Mononuclear cell (primary cell): ENCODE data around the gene OR6B2. TPM values are rescaled to one million over a fixed set of nuclear protein-coding genes. Genes with fewer than 3 reads are reported as not detected.

ENCODE experiments used
- H3K27me3 ChIP-seq: 2 replicates; pipeline ENCODE4 v1.6.0; 2011; ENCODE audit warnings: low read length, control low read depth; ENCODE audit not compliant: insufficient read depth
- H3K4me1 ChIP-seq: 2 replicates; pipeline ENCODE4 v1.5.1; 2011; ENCODE audit warnings: mild to moderate bottlenecking, low read length, control low read depth; ENCODE audit not compliant: insufficient read depth
- H3K4me3 ChIP-seq: 2 replicates; pipeline ENCODE4 v1.5.1; 2011; ENCODE audit warnings: mild to moderate bottlenecking, low read length, moderate library complexity
- H3K9me3 ChIP-seq: 2 replicates; pipeline ENCODE4 v1.5.1; 2011; ENCODE audit warnings: low read depth, mild to moderate bottlenecking, control low read depth, low read length
- total RNA-seq: library from RNA; depleted of rRNA; stranded (reverse); fragments of >200 nt; gene quantifications from one replicate; pipeline ENCODE4 v1.2.3, GENCODE V29; 2012

The OR6B2 gene
- not detected for total RNA-seq

DNA sequence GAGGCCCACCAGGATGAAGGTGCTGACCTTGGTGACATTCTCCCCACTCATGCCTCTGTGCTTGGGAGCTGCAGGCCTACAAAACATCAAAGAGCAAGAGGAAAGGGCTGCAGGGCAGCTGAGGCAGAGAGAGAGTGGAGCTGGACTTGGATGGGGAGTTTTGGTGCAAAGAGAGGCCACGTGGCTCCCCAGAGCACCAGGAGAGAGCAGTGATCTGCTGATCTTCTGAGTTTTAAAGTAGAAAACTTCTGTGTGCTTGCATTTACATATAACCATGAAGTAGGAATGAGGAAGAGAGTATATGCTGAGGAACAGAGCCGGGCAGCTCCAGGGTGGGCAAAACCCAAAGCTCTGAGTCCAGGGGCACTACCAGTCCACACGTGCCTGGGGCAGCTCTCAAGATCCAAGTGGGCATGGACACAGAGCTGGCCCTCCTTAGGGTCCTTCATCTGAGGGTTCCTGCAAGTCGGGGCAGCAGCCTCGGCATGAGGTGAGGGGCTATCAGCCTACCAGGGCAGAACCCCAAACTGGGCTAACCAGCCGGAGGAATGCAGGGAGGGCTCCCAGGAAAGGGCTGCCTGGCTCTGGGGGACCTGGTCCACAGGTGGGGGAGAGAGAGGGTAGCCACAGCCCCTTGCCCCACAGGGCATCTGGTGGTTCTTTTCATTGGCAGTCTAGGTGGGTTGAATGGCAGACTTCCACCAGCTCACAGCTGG is at the start of gene OR6B2:
Gene OR6B2, minus strand, starts transcription at position 51 of the 716 bp plus-strand sequence. Its CDS starts 0 bp downstream, at position 51.
- no peaks in the 10 kb centered on the region for H3K4me1 ChIP-seq
- peaks cover 6% of the 10 kb centered on the region for H3K27me3 ChIP-seq
- no peaks in the 10 kb centered on the region for H3K9me3 ChIP-seq
- no peak within 1 kb of the TSS for H3K4me3 ChIP-seq

DNA sequence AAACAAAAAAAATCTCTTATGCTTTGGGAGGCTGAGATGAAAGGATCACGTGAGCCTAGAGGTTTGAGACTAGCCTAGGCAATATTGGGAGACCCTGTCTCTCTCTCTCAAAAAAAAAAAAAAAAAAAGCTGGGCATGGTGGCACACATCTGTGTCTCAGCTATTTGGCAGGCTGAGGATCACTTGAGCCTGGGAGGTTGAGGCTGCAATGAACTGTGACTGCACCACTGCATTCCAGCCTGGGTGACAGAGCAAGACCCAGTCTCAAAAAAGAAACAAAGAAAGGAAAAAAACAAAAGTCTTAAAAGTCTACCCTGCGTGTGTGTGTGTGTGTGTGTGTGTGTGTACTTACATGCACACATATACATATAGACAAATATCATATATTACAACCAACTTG is 48.4 kb upstream of the OR6B2 start:
- Histone ChIP-seq H3K27me3 (peaks cover 14% of the 10 kb centered on the region), H3K9me3 (peaks cover 22% of the 10 kb centered on the region), H3K4me1 (no peaks in the 10 kb centered on the region), H3K4me3 (no peak overlapping the region)

DNA sequence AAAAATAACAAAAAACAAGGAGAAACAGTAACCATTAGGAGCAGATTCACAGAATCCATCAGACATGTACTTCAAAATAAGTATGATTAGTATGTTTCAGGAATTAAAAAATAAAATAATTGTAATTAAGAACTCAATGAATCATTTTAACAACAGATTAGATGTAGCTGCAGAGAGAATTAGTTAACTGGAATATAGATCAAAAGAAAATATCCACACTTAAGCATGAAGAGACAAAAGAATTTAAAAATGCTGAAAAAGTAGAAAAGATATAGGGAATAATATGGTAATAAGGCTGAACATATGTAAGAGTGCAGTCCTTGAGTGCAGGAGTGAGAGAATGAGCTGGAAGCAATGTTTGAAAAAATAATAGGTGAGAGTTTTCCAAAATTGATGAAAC is 47.2 kb upstream of the OR6B2 start:
- Histone ChIP-seq H3K9me3 (peaks cover 22% of the 10 kb centered on the region), H3K4me3 (no peak overlapping the region), H3K4me1 (no peaks in the 10 kb centered on the region), H3K27me3 (peaks cover 16% of the 10 kb centered on the region)

DNA sequence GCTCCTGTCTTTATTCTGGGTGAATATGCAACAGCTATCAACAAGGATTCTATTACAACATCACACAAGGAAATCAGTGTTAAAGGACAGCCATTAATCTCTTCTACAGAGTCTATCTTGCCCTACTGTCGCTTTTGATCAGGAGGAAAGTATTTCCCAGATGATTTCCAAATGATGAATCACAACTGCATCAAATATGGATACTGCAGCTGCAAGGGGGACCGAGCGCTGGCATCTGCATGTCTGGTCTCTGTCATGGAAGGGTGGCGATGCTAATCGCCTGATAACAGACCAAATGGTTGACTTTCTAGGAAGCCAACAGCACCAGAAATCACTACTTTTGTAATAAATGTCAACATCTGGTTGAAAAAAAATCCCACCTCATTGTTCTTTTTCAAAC is 44.3 kb upstream of the OR6B2 start:
- peaks cover 16% of the 10 kb centered on the region for H3K27me3 ChIP-seq
- no peak overlapping the region for H3K4me3 ChIP-seq
- H3K4me1 ChIP-seq, result no peaks in the 10 kb centered on the region
- H3K9me3 ChIP-seq, result peaks cover 22% of the 10 kb centered on the region

DNA sequence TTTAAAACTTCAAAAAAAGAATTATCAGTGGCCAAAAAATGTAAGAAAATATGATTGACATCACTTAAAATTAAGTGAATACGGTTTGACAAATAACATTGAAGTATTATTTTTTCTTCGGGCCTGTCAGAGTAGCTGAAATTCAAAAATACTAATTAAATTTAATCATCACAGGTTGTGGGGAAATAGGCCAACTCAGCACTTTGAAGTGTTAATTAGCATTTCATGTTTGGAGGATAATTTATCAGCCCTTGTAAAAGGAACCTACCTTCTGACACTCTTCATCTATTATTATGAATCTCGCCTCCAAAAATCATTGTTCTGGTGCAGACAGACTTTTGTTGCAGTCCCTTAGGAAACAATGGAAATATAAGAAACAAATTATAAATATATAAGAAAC is 40.7 kb upstream of the OR6B2 start:
- Histone ChIP-seq H3K27me3 (peaks cover 22% of the 10 kb centered on the region), H3K4me3 (no peak overlapping the region), H3K4me1 (no peaks in the 10 kb centered on the region), H3K9me3 (no peaks in the 10 kb centered on the region)

DNA sequence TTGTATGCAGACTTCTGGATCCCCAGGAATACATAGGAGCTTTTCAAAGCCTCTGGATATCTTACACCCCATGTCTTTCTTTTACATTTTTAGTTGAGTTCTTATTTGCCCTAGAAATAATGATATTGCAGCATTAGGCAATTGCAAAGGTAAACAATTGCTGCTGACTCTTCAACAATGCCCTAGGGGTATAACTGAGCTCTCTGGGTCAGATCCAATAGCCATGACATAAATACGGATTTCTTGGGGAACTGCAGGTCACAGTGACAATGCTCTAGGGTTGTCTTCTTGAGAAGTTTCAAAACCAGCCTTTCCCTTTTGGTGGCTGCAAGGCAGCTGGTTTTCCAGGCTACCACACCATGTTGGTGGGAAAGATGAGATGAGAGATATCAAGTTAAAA is 39.6 kb upstream of the OR6B2 start:
- no peak overlapping the region for H3K4me3 ChIP-seq
- peaks cover 24% of the 10 kb centered on the region for H3K27me3 ChIP-seq
- no peaks in the 10 kb centered on the region for H3K4me1 ChIP-seq
- H3K9me3 ChIP-seq, result no peaks in the 10 kb centered on the region

DNA sequence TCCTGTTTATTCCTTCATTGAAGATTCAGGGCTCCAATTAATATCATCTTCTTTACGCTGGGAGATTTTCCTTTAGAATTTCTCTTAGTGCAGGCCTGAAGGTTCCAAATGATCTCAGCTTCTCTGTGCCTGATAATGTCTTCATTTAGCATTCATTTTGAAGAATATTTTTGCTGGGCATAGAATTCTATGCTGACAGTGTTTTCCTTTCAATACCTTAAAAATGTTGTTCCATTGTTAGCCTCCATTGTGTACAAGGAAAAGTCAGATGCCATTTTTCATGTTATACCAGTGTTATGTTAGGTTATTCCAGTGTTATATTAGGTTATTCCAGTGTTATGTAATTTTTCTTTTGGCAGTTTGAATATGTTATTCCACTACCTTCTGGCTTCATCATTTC is 38.0 kb upstream of the OR6B2 start:
- H3K9me3 ChIP-seq, result no peaks in the 10 kb centered on the region
- peaks cover 26% of the 10 kb centered on the region for H3K27me3 ChIP-seq
- H3K4me1 ChIP-seq, result no peaks in the 10 kb centered on the region
- H3K4me3 ChIP-seq, result no peak overlapping the region

DNA sequence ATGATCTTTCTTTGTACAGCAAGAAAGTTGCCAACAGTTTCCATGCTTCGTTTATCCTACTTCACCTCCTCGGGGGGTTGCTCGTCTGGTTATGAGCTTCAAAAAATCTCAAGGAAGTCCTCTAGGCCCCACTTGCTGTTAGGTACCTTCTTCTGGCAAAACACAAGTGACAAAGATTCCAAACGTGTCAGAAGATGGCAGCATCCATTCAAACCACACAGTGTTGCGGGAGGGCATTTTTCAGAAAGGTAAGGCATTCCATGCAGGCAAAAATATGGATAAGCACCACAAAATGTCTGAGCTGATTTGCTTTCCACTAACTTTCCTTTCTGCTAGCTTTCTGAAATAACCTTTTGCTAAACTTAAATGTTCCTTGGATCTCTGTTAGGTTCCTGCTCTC is 36.3 kb upstream of the OR6B2 start:
- Histone ChIP-seq H3K27me3 (peaks cover 22% of the 10 kb centered on the region), H3K9me3 (no peaks in the 10 kb centered on the region), H3K4me3 (no peak overlapping the region), H3K4me1 (no peaks in the 10 kb centered on the region)

DNA sequence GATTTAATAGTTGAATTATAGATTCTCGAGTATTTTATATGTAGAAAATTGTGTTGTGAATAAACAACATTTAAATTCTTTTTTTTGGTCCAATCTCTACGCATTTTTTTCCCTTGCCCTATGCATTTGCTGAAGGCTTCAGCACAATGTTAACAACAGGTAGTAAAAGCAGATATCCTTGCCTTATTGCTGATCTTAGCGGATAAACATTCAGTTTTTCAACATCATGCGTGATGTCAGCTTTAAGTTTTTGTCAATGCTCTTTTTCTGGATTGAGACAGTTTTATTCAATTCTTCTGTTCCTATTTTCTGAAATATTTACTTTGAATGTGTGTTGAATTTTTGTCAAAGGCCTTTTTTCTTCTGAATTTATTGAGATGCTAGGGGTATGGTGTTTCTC is 34.7 kb upstream of the OR6B2 start:
- no peaks in the 10 kb centered on the region for H3K9me3 ChIP-seq
- H3K4me1 ChIP-seq, result no peaks in the 10 kb centered on the region
- H3K4me3 ChIP-seq, result no peak overlapping the region
- H3K27me3 ChIP-seq, result peaks cover 21% of the 10 kb centered on the region

DNA sequence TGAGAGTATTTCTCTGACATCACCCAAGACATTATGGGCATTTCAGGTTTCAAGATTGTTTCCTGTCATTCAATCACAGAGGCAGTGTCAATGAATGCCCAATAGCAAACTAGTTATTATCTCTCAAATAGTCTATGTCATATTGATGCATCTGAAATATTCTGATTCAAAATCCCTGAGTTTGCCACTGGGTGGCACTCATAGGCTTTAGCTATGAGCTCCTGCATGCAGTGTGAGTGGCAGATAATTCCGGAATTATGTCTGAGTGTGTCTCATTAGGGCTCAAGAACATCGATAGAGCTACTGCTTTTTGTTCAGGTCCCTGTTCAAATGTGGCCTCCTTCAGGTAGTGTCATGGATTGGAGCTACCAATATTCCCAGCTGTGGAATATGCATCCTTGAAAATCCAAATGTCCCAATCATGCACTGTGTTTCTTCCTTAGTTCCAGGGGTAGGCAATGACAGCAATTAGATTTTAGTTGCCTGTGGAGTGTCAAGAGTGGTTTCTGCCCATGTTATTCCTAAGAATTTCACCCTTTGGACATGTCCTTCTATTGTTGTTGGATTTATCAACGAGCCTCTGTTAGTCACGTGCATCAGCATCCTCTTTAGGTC is 30.9 kb upstream of the OR6B2 start:
- Histone ChIP-seq H3K27me3 (peaks cover 7% of the 10 kb centered on the region), H3K9me3 (no peaks in the 10 kb centered on the region), H3K4me1 (no peaks in the 10 kb centered on the region), H3K4me3 (no peak overlapping the region)

DNA sequence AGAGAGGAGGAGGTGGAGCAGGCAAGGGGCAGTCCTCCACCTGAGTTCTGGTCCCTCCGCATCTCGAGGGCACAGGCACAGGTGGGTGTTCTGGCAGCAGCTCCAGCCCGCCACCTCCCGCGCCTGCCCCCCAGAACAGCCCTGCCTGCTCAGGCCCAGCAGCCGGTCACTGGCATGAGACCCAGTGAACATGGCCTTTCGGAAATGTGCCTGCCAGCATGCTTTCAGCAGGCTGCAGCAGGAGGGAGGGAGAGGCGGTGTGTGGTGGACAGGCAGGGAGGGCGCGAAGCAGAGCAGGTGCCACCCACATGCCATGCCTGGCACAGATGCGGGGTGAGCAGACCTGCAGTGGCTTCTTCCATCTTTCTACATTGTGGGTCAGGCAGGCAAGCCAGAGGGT is 26.4 kb upstream of the OR6B2 start:
- Histone ChIP-seq H3K27me3 (no peaks in the 10 kb centered on the region), H3K9me3 (no peaks in the 10 kb centered on the region), H3K4me3 (no peak overlapping the region), H3K4me1 (no peaks in the 10 kb centered on the region)

DNA sequence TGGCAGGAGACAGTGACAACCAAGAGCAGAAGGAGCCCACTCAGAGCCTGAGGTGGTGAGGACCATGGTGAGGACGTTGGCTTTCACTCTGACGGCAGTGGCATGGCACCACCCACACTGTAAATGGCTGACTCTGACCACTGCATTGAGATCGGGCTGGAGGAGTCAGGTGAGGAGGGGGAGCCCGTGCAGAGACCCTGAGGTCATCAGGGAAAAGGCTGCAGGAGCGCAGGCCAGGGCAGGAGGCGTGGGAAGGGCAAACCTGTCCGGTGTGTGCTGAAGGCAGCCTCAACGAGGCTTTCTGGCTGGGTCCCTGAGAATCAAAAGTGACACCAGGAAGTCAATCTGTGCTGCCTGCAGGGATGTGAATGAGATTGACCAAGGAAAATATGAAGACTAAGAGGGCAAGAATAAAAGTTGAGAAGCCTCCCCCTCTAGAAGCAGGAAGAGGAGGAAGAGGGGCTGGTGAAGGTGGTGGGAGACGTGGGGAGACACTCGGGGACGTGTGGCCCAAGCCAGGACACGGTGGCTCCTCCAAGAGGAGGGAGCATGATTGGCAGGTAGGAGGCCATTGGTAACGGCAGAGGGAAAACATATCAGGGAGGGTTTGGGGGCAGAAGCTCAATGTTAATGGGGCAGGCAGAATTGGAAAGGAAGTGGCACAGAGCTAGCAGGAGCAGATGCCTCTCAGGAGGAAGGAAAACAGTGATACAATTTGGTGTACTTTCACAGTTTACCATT is 25.1 kb upstream of the OR6B2 start:
- Histone ChIP-seq H3K27me3 (no peaks in the 10 kb centered on the region), H3K4me1 (no peaks in the 10 kb centered on the region), H3K9me3 (no peaks in the 10 kb centered on the region), H3K4me3 (no peak overlapping the region)

DNA sequence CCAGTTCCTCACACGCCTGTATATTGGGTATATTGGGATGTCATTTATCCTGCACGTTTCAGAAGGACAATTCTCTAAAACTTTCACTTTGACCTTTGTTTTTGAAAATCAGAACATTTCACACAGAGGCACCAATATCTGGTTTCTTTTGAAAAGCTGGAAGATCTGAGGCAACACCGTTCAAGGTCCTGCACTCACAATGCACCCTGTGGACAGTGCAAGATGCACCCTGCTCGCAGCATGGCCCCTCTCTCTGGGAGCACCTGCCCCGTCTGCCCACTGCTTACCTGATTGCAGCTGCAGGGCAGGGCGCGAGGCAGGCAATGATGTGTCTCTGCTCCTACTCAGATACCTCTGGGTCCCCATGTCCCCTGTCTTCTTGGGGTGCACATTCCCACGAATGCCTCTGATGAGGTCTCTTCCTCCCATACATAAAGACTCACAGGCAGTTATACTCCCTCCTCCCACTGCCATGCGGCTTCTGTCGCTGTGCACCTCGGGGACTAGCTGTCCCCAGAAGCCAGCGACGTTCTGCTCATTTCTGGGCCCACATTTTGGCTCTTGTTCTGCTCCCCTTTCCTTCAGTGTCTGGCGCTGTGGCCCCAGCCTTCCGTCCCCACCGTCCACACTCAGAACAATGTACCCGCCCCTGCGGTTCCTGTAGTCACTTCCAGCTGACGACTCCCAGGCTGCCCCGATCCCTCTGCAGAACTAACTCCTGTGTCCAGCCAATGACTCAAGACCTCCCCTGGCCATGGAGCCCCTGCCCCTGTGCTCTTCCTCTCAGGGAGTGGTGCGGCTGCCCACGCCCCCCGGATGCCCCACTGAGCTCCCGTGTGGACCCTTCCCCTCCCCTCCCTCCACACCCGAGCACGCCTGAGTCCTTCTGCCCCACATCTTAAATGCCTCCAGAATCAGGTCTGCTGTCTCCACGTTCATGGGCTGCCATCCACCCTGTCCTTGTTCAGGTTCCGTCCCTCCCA is 23.2 kb upstream of the OR6B2 start, which contains the start of gene OR6B3:
Gene OR6B3, minus strand, starts transcription at position 349 of the 983 bp plus-strand sequence.
- H3K4me3 ChIP-seq, result no peak within 1 kb of the TSS
- H3K27me3 ChIP-seq, result peaks cover 2% of the 10 kb centered on the region
- no peaks in the 10 kb centered on the region for H3K4me1 ChIP-seq
- no peaks in the 10 kb centered on the region for H3K9me3 ChIP-seq

DNA sequence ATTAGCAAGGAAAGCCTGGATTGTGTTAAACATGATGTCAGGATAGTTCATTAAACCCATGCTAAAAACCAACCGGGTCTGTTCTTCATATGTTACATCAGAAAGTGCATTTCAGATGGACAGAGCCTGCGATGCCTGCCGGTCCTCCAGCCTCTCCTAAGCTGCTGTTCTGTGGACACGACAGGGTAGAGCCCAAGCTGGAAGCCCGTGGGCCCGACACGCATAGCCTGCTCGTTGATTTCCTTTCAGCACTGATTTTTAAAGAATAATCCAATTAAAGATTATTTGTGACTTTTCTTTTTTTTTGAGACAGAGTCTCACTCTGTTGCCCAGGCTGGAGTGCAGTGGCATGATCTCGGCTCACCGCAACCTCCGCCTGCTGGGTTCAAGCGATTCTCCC is 22.3 kb upstream of the OR6B2 start:
- Histone ChIP-seq H3K9me3 (no peaks in the 10 kb centered on the region), H3K27me3 (peaks cover 2% of the 10 kb centered on the region), H3K4me1 (no peaks in the 10 kb centered on the region), H3K4me3 (no peak overlapping the region)
